Testis (tissue), 2 donors: ENCODE data around the gene ATP8A1.

Experiments
- CTCF ChIP-seq, 3 experiments: fragments of 450-650 bp in 2 of 3; fragments of 200-600 bp in 1 of 3; sonication (generic) in 1 of 3; IDR thresholded peaks; one replicate each; pipeline ENCODE4 v1.5.1; 2016 to 2019; ENCODE audit warnings: antibody characterized with exemption in 3 of 3, mild to moderate bottlenecking in 2 of 3, moderate library complexity in 1 of 3
- POLR2A ChIP-seq: fragments of 450-650 bp; IDR thresholded peaks from one replicate; pipeline ENCODE4 v1.6.1; 2017; ENCODE audit warnings: antibody characterized with exemption, mild to moderate bottlenecking, moderate library complexity

- no peak for TF ChIP-seq POLR2A
- TF ChIP-seq CTCF (IDR thresholded peaks at IDR 0.05) = no peak
These were observed 239.4 kb downstream of the ATP8A1 start for GRCh38 chr4:42417550-42417949.
